ENCODE results near the gene PLTP. TPM values are rescaled to one million over a fixed set of nuclear protein-coding genes. Genes with fewer than 3 reads are reported as not detected.

Gene PLTP
- total and polyA plus RNA-seq, 2 of the 13 experiments (the other 11 are each of a cell fraction or from before 2014, with no cell fraction given) = 16.9 to 28.6 TPM

DNA sequence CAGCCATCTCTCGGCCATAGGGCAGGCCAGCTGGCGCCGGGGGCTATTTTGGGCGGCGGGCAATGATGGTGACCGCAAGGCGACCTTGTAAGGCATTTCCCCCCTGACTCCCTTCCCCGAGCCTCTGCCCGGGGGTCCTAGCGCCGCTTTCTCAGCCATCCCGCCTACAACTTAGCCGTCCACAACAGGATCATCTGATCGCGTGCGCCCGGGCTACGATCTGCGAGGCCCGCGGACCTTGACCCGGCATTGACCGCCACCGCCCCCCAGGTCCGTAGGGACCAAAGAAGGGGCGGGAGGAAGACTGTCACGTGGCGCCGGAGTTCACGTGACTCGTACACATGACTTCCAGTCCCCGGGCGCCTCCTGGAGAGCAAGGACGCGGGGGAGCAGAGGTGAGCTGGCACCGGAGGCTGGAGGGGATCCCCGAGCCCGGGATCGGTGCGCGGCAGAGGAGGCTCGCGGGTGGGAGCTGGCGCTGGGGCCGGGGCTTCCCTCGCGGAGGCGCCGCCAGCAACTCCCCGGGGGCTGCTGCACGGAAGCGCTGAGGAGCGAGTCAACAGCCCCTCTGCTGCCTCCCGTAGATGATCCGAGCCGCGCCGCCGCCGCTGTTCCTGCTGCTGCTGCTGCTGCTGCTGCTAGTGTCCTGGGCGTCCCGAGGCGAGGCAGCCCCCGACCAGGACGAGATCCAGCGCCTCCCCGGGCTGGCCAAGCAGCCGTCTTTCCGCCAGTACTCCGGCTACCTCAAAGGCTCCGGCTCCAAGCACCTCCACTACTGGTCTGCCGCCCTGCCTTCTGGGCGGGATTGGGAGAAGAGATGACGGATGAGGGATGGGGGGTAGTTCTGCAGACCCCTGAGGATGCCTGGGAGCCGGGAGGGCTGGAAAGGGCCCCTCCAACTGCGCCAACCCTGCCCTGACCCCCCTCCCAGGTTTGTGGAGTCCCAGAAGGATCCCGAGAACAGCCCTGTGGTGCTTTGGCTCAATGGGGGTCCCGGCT, 20.7 kb downstream of the PLTP start, which contains the start of the genes CTSA and NEURL2 (continued):
- TF ChIP-seq ZNF331 (CRISPR knock-in tag; IDR thresholded peaks at IDR 0.05) = peak; percentile 98
- TF ChIP-seq, protein P1, sequence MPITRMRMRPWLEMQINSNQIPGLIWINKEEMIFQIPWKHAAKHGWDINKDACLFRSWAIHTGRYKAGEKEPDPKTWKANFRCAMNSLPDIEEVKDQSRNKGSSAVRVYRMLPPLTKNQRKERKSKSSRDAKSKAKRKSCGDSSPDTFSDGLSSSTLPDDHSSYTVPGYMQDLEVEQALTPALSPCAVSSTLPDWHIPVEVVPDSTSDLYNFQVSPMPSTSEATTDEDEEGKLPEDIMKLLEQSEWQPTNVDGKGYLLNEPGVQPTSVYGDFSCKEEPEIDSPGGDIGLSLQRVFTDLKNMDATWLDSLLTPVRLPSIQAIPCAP (CRISPR knock-in tag; IDR thresholded peaks at IDR 0.05; ENCODE audit: low read depth) = peak; percentile 93
- TF ChIP-seq, protein P2, sequence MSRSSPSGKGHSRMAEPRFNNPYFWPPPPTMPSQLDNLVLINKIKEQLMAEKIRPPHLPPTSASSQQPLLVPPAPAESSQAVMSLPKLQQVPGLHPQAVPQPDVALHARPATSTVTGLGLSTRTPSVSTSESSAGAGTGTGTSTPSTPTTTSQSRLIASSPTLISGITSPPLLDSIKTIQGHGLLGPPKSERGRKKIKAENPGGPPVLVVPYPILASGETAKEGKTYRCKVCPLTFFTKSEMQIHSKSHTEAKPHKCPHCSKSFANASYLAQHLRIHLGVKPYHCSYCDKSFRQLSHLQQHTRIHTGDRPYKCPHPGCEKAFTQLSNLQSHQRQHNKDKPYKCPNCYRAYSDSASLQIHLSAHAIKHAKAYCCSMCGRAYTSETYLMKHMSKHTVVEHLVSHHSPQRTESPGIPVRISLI (CRISPR knock-in tag; IDR thresholded peaks at IDR 0.05; ENCODE audit: borderline replicate concordance) = peak; percentile 89
- TF ChIP-seq ZNF792 (CRISPR knock-in tag; IDR thresholded peaks at IDR 0.05) = peak; percentile 100
- TF ChIP-seq, protein P3, sequence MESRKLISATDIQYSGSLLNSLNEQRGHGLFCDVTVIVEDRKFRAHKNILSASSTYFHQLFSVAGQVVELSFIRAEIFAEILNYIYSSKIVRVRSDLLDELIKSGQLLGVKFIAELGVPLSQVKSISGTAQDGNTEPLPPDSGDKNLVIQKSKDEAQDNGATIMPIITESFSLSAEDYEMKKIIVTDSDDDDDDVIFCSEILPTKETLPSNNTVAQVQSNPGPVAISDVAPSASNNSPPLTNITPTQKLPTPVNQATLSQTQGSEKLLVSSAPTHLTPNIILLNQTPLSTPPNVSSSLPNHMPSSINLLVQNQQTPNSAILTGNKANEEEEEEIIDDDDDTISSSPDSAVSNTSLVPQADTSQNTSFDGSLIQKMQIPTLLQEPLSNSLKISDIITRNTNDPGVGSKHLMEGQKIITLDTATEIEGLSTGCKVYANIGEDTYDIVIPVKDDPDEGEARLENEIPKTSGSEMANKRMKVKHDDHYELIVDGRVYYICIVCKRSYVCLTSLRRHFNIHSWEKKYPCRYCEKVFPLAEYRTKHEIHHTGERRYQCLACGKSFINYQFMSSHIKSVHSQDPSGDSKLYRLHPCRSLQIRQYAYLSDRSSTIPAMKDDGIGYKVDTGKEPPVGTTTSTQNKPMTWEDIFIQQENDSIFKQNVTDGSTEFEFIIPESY (CRISPR knock-in tag; IDR thresholded peaks at IDR 0.05) = peak; percentile 93
- TF ChIP-seq ZNF260 (CRISPR knock-in tag; IDR thresholded peaks at IDR 0.05; ENCODE audit: borderline replicate concordance, low read depth) = peak; percentile 63; the same call in 1 of the 2 replicates
- peak; percentile 73; the same call in 1 of the 2 replicates for TF ChIP-seq ZNF616 (CRISPR knock-in tag; IDR thresholded peaks at IDR 0.05; ENCODE audit: low read depth)
- TF ChIP-seq, protein P4, sequence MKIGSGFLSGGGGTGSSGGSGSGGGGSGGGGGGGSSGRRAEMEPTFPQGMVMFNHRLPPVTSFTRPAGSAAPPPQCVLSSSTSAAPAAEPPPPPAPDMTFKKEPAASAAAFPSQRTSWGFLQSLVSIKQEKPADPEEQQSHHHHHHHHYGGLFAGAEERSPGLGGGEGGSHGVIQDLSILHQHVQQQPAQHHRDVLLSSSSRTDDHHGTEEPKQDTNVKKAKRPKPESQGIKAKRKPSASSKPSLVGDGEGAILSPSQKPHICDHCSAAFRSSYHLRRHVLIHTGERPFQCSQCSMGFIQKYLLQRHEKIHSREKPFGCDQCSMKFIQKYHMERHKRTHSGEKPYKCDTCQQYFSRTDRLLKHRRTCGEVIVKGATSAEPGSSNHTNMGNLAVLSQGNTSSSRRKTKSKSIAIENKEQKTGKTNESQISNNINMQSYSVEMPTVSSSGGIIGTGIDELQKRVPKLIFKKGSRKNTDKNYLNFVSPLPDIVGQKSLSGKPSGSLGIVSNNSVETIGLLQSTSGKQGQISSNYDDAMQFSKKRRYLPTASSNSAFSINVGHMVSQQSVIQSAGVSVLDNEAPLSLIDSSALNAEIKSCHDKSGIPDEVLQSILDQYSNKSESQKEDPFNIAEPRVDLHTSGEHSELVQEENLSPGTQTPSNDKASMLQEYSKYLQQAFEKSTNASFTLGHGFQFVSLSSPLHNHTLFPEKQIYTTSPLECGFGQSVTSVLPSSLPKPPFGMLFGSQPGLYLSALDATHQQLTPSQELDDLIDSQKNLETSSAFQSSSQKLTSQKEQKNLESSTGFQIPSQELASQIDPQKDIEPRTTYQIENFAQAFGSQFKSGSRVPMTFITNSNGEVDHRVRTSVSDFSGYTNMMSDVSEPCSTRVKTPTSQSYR (CRISPR knock-in tag; IDR thresholded peaks at IDR 0.05; ENCODE audit: borderline replicate concordance) = peak; percentile 98
- peak; percentile 97 for TF ChIP-seq BCL6 (CRISPR knock-in tag; IDR thresholded peaks at IDR 0.05)
- TF ChIP-seq, protein P5, sequence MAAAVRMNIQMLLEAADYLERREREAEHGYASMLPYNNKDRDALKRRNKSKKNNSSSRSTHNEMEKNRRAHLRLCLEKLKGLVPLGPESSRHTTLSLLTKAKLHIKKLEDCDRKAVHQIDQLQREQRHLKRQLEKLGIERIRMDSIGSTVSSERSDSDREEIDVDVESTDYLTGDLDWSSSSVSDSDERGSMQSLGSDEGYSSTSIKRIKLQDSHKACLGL (CRISPR knock-in tag; IDR thresholded peaks at IDR 0.05) = peak; percentile 95
- TF ChIP-seq ZNF816 (CRISPR knock-in tag; IDR thresholded peaks at IDR 0.05; ENCODE audit: borderline replicate concordance) = peak; percentile 60; the same call in 1 of the 2 replicates
- TF ChIP-seq ZFP41 (CRISPR knock-in tag; IDR thresholded peaks at IDR 0.05; ENCODE audit: borderline replicate concordance) = peak; percentile 93; the same call in 1 of the 2 replicates
- TF ChIP-seq, protein P6, sequence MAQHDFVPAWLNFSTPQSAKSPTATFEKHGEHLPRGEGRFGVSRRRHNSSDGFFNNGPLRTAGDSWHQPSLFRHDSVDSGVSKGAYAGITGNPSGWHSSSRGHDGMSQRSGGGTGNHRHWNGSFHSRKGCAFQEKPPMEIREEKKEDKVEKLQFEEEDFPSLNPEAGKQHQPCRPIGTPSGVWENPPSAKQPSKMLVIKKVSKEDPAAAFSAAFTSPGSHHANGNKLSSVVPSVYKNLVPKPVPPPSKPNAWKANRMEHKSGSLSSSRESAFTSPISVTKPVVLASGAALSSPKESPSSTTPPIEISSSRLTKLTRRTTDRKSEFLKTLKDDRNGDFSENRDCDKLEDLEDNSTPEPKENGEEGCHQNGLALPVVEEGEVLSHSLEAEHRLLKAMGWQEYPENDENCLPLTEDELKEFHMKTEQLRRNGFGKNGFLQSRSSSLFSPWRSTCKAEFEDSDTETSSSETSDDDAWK (CRISPR knock-in tag; IDR thresholded peaks at IDR 0.05) = no peak
- peak; percentile 99 for TF ChIP-seq ZNF431 (CRISPR knock-in tag; IDR thresholded peaks at IDR 0.05; ENCODE audit: borderline replicate concordance, low read depth)
- peak; percentile 59; the same call in 1 of the 2 replicates for TF ChIP-seq ZNF234 (CRISPR knock-in tag; conservative IDR thresholded peaks at IDR 0.05)
- TF ChIP-seq ZNF292 (CRISPR knock-in tag; IDR thresholded peaks at IDR 0.05; ENCODE audit: borderline replicate concordance, low read depth) = peak; percentile 92; the same call in 1 of the 2 replicates
- TF ChIP-seq, protein P7, sequence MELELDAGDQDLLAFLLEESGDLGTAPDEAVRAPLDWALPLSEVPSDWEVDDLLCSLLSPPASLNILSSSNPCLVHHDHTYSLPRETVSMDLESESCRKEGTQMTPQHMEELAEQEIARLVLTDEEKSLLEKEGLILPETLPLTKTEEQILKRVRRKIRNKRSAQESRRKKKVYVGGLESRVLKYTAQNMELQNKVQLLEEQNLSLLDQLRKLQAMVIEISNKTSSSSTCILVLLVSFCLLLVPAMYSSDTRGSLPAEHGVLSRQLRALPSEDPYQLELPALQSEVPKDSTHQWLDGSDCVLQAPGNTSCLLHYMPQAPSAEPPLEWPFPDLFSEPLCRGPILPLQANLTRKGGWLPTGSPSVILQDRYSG (CRISPR knock-in tag; IDR thresholded peaks at IDR 0.05) = 0 out of 2 replicates have a peak, but pooled peaks have one; percentile 82

Measured in HepG2 (cell line).